Kidney epithelial cell (primary cell): ENCODE data around the gene PYGO2. TPM values are rescaled to one million over a fixed set of nuclear protein-coding genes. Genes with fewer than 3 reads are reported as not detected.

Source experiments
- DNase-seq: peaks from one replicate; pipeline ENCODE4 v3.0.0-alpha.2; 2010; ENCODE audit warnings: low read depth
- H3K27me3 ChIP-seq: 2 replicates; pipeline ENCODE4 v1.6.0; 2011; ENCODE audit warnings: low read length; ENCODE audit not compliant: control insufficient read depth, insufficient read depth
- H3K36me3 ChIP-seq: 2 replicates; pipeline ENCODE4 v1.5.1; 2011; ENCODE audit warnings: low read length; ENCODE audit not compliant: control insufficient read depth, insufficient read depth
- H3K4me3 ChIP-seq: 2 replicates; pipeline ENCODE4 v1.5.1; 2011; ENCODE audit warnings: low read depth, mild to moderate bottlenecking, control low read depth, low read length
- total RNA-seq: library from RNA; depleted of rRNA; stranded (reverse); fragments of >200 nt; gene quantifications from 2 replicates; pipeline ENCODE4 v1.2.3, GENCODE V29; 2015
- TF ChIP-seq, protein P1 (sequence below): IDR thresholded peaks from 2 replicates; pipeline ENCODE4 v1.5.1; 2011; ENCODE audit warnings: mild to moderate bottlenecking, moderate library complexity, low read length, control low read depth, inconsistent platforms; ENCODE audit not compliant: insufficient read depth, poor library complexity, severe bottlenecking

Gene PYGO2
- total RNA-seq, 1 donor from 2014 or later = 21.2 TPM

DNA sequence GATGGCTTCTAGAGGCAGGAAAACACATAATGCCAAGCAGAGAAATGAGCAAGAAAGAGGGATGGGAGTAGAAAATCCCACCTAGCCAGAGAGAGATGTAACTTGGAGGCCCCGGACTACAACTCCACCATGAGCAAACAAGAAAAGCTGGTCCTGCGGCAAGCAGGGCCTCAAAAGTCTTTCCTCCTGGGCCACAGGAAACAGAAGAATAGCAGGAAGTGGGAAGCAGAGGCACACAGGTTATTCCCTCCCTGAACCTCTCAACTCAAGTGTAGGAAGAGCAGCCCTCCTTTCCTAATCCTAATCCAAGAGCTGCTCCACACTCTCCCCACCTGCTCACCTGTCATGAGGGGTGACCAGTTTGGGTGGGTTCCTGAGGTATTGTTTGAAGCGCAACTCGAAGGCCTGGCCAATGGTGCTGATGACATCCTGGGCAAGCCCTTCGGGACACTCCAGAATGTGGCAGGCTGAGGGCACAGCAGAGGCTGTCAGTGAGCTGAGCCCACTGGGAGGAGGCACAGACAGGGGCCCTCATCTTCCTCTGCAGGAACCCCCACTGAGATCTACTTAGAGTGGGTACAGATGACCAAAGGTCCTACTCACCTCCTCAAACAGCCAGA is 5.9 kb upstream of the PYGO2 start:
- peaks cover 7% of the 10 kb centered on the region for H3K36me3 ChIP-seq
- no peak overlapping the region for H3K4me3 ChIP-seq
- no peak for DNase-seq
- no peaks in the 10 kb centered on the region for H3K27me3 ChIP-seq
- TF ChIP-seq, protein P1, sequence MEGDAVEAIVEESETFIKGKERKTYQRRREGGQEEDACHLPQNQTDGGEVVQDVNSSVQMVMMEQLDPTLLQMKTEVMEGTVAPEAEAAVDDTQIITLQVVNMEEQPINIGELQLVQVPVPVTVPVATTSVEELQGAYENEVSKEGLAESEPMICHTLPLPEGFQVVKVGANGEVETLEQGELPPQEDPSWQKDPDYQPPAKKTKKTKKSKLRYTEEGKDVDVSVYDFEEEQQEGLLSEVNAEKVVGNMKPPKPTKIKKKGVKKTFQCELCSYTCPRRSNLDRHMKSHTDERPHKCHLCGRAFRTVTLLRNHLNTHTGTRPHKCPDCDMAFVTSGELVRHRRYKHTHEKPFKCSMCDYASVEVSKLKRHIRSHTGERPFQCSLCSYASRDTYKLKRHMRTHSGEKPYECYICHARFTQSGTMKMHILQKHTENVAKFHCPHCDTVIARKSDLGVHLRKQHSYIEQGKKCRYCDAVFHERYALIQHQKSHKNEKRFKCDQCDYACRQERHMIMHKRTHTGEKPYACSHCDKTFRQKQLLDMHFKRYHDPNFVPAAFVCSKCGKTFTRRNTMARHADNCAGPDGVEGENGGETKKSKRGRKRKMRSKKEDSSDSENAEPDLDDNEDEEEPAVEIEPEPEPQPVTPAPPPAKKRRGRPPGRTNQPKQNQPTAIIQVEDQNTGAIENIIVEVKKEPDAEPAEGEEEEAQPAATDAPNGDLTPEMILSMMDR = no peak

DNA sequence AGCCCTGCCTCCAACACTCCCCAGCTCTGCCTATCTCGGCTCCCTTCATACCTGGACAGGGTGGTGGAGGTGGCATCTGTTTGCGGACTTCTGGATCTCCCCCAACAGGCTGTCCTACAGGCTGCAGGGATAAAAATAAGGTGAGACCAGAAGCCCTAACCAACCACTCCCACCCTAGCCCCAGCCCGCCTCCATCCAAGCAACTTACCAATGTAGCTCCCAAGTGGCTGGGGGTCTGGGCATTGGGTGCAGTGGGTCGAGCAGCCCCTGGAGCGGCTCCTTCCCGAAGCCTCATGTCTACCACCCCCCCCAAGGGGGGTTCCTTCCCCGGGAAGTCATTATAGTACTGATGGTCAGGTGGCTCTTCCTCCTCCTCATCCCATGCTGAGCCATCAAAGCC is 4.5 kb upstream of the PYGO2 start:
- TF ChIP-seq, protein P1 = no peak
- Histone ChIP-seq H3K4me3 (no peak overlapping the region), H3K36me3 (peaks cover 7% of the 10 kb centered on the region), H3K27me3 (no peaks in the 10 kb centered on the region)
- DNase-seq = no peak

DNA sequence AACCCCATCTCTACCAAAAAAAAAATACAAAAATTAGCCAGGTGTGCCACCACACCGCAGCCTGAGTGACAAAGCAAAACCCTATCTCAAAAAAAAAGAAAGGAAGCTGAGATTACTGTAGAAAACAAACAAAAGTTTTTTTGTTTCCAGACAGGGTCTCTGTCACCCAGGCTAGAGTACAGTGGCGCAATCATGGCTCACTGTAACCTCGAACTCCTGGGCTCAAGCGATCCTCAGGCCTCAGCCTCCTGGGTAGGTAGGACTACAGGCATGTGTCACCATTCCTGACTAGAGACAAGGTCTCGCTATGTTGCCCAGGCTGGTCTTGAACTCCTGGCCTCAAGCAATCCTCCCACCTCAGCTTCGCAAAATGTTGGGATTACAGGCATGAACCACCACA is 2.8 kb upstream of the PYGO2 start:
- H3K4me3 ChIP-seq = no peak overlapping the region
- H3K36me3 ChIP-seq = peaks cover 8% of the 10 kb centered on the region
- no peak for DNase-seq
- no peaks in the 10 kb centered on the region for H3K27me3 ChIP-seq
- TF ChIP-seq, protein P1 = no peak

DNA sequence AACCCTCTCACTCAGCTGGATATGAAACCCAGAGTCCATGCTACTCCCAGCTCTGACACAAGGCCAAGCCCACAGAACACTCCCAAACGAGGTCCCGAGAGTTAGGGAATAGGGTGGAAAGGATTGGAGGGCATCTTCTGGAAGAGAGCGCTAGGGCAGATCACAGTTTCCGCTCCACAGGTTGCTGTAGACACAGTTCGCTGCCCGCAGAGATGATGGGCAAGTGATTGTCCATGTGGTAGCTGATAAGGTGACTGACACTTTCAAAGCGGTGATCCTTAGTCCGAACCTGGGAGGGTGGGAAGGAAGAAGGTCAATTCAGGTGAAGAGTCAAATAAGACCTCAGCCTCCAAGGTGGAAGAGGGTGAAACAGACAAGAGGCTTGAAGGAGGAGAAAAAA is 2.1 kb upstream of the PYGO2 start:
- Histone ChIP-seq H3K4me3 (no peak overlapping the region), H3K36me3 (peaks cover 8% of the 10 kb centered on the region), H3K27me3 (no peaks in the 10 kb centered on the region)
- no peak for DNase-seq
- TF ChIP-seq, protein P1 = no peak

DNA sequence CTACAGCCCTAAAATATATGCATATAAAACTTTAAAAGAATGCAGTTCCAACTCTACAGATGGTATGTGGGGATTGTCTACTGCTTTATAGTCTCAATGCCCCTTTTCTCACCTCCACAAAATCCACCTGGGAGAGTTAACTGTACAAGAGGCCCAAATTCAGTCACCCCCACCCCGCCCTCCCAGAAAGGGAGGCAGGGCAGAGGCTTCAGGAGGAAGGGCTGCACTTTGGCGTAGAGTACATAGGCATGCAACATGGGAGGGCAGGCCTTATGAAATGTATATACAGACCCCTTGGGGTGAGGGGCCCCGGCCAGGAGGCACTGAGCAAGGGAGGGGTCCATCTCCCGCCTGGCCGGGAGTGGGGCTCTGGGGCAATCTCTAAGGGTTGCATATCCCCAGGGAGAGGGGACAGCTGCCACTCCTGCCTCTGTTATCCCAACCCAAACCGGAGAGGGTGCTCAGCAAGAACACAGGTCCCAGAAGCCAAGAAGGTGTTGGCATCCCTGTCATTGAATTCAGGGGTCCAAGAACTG is 1.3 kb upstream of the PYGO2 start:
- H3K27me3 ChIP-seq = no peaks in the 10 kb centered on the region
- H3K36me3 ChIP-seq = peaks cover 7% of the 10 kb centered on the region
- DNase-seq = no peak
- TF ChIP-seq, protein P1 = no peak
- H3K4me3 ChIP-seq = no peak overlapping the region
